Measurements from ENCODE around the gene GOSR1. TPM values are rescaled to one million over a fixed set of nuclear protein-coding genes. Genes with fewer than 3 reads are reported as not detected.

Gene GOSR1
- 30.9 and 33.6 TPM in 2 replicates for total RNA-seq

GRCh38 chr17:30477083-30477773 is at the start of gene GOSR1:
GOSR1 (plus strand) TSS chr17:30477408; CDS start chr17:30477434, 26 bp downstream.

Other genes starting within 250 kb of the GOSR1 start
- gene SLC6A4, start 241.7 kb upstream of the GOSR1 start, total RNA-seq = 3.9 and 4.0 TPM in 2 replicates
- 31.9 and 35.5 TPM in 2 replicates for gene BLMH, start 185.5 kb upstream of the GOSR1 start, total RNA-seq
- not detected in 2 replicates for gene TMIGD1, start 143.4 kb upstream of the GOSR1 start, total RNA-seq
- gene CPD, start 98.5 kb upstream of the GOSR1 start, total RNA-seq = 201 and 212 TPM in 2 replicates